ENCODE data around the gene SULT1C3.
"Not testable (repeated sequence)": the region's sequence is repeated elsewhere in the genome, so short reads cannot be mapped to it uniquely, and the experiment has no call there.

SULT1C3 gene

DNA sequence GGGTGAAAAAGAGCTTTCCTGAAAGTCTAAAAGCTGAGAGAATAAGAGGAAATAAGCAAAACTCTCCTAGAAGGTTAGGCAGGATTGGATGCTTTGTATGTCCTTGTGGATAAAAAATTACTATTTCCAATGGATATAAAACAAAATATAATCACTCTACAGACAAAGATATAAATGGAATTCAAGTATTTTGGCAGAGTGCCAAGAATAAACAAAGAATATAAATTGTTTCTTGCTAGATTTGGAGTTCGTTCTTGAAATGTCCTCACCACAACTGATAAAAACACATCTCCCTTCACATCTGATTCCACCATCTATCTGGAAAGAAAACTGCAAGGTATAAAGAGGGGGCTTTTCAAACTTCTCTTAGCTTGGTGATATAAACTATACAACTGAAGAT, 13.3 kb downstream of the SULT1C3 start:
- no peak for DNase-seq

DNA sequence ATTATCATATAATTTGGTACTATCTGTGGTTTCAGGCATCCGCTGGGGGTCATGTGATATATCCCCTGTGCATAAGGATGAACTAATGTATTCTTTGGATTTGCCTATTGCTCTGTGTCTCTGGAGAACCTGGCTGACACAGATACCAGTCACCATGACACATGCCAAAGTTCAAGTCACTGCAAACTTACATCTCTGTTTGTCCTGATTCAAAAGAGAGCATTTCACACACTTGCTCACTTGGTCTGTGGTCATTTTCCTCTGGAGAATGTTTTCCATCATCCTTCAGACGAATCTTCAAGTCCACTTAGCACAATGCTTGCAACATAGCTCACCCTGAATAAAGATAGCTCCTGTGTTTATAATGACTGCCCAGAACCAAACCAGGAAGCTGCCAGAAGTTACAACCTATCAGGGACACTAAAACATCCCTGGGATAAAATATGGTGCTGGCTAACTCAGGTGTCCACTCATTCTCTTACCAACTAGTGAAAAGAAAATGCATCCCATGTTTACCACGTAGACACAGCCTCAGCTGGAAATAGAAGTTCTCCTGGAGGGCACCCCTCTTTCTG, 18.1 kb downstream of the SULT1C3 start:
- DNase-seq = no peak

DNA sequence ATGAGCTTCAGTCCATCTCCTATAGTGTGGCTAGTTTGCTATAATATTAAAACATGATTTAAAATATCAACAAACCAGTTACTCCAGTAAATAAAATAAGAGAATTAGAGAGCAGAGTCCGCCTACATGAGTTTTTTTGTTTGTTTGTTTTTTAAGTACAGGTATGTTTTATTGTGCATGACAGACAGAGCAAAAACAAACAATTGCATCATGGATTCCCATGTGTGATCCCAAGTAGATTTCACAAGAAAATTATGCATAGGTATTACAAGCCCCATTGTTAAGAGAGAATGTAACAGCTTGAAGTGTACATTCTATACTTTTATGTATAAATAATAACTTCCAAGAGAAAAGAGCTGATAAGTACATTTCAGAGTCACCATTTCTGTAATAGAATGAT, 21.0 kb downstream of the SULT1C3 start:
- DNase-seq = no peak

DNA sequence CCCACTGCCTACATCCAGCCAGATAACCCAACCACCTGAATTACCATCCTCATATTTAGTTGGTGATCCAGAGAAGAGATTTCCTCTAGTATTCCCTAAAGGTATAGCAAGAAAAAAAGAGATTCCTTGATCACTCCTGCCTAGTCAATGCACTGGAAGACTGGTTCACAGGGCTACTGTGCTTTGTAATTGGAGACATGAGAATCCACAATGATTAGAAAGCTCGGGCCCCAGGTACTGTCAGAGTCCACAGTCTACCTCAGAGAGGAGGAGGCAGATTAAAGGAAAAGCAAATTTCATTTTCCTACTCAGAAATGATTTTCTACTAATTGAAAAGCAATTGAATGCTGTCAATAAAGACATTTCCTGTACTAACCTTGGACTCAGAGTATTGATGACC, 22.3 kb downstream of the SULT1C3 start:
- DNase-seq = no peak

DNA sequence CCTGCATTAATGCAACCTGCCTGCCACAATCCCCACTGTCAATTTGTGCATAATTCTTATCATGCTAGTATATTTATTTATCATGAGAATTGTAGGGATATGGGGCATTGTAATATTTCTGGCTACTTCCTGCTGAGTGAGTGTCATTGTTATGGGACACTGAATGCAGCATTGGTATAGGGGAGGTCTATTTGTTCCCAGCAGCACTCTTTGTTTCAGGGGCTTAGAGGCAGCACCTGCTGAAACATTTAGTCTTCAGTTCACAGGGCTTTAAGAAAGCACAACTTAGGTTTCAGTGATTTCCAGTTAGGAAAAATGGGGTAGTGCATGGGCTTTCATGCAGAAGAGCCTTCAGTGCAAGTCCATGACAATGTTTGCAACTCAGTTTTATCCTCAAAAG, 23.6 kb downstream of the SULT1C3 start:
- DNase-seq = no peak

DNA sequence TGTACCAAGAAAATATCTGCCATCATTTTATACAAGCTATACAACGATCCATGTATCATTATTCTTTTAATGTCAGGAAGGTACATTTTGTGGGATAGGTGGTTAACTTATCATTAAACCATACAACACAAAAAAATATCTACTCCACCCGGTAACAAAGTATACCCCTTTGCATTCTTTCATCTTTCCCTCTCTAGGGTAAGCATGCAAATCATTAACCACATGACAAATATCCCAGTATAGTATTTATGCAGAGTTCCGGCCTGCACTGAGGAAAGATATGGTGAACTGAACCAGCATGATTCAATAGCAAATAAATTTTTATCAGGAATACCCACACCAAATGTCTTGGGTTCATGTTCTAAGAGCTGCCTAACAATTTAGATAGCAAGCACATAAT, 26.4 kb downstream of the SULT1C3 start:
- DNase-seq = no peak

DNA sequence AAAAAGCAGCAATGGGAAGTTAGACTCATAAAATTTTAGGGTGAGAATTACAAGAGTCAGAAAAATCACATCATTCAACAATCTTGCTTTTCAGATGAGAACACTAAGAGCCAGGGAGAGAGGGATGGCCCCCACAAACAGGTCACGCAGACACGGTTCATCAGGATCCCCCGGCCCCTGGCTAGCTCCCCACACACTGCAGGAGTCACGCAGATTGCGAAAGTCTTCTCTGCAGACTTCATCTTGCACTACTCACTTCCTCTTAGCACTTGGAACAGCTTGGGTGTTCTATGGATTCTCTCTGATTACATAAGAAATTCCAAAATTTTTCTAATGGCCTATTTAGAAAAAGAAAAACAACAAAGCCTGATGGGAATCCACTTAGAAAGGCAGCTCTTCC, 27.3 kb downstream of the SULT1C3 start:
- no peak for DNase-seq

DNA sequence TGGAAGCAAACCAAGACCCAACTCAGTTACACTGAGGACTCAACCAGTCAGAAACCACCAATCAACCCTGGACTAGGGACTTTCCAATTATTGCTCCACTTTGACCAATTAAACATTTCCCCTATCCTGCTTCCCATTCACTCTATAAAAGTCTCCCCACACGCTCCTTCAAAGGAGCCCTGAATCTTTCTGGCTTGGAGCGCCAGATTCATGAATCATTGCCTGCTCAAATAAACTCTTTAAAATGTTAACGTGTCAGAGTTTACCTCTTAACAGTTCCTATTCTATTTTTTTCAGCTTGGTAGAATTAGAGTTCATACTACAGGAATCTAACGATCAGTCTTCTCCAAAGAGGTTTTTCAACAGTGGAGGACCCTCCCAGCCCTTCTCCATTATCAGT, 28.2 kb downstream of the SULT1C3 start:
- no peak for DNase-seq

DNA sequence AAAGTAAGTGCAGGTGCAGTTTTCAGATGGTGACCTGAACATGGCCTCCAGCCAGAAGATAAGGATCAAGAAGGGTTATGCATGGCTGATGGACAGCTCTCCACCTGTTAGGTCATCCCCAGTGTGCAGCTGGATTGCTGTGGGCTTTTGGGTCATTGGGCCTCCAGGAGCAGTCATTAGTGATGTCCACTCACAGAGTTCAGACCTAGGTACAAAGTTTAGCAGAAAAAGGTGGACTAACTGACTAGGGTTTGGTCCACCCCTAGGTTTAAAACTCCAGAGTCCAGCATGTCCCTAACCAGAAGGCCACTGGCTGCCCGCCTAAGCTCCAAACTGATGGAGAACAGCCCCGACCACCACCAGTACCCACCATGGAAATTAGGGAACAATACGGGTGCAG, 30.6 kb downstream of the SULT1C3 start:
- no peak for DNase-seq

DNA sequence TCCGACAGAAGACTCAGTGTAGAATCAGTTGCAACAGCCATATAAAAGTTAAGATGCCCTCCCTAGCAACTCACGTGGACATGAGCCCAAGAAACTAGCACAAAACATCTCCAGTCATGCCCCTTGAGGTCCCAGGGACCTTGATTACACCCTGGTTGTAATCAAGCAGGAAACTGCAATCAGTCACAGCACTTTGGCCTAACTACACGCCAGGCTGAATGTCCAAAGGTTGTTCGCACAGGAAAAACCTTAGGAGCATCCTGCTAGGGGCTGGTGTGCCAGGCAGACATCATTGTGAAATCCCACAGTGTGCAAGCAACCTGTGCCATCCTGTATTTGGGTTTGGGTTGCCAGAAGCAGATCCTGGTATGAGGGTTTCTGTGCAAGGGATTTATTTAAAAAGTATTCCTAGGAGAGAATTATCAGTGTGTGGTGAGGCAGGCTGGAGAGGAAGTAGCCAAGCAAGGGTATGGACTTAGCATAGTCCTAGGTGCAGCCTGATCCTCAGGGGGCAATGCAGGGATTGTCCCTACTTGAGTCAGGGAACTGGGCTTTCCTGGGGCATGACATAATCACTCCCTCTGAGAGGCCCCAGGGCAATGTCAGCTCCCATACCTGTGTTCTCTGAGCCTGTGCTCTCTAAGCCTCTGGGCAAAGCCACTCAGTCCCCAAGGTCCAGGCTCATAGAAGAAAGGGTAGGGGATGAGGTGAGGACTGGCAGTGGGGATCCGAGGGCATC, 31.2 kb downstream of the SULT1C3 start:
- no peak for DNase-seq

DNA sequence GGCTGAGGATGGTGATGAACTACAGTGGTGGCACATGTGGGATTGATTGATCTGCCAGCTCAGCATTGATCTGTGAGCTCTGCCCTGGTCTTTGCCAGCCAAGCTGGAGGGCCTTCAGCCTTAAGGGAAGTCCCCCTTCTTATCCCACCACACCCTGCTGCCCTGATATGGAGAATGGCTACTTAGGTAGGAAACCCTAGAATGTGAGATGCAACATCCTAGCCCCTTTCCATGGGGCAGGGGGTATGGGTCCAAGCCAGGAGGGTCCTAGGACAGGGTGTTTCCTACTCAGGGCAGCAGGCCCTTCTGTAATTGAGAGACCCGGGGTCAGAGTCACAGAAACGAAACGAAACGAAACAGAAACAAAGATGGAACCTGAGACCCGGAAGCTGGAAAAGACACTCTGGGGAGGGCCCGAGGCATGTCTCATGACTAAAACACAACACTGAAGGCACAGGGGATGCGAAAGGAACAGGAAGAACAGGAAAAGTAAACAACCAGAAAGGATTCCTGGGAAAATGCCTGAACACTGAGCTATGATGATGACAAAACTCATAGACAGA, 32.0 kb downstream of the SULT1C3 start:
- no peak for DNase-seq

DNA sequence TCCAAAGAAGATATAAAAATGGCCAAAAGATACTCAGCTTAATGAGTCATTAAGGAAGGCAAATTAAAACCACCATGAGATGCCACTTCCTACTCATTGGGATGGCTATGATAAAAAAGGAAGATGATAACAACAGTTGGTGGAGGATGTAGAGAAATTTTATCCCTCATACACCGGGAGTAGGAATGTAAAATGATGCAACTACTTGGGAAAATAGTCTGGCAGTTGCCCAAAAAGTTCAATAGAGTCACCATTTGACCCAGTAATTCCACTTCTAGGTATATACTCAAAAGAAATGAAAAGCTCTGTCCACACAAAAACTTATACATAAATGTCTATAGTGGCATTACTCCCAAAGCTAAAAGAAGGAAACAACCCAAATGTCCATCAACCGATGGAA, 38.9 kb downstream of the SULT1C3 start:
- DNase-seq = no peak

DNA sequence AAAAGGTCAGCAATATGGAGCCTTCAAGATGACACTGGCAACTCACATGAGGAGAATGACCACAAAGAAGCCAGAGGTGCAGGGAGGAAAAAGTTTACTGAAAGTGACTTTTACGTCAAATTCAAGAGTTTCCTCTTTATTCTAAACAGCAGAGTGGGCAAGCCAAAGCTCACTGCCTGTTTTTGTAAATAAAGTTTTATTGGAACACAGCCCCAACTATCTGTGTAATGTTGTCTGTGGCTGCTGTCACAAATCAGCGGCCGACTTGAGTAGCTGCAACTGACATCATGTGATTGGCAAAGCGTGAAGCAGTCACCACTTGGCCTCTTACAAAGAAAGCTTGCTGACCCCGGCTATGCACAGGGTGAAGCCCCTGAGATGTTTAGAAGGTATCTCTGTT, 39.7 kb downstream of the SULT1C3 start:
- no peak for DNase-seq

DNA sequence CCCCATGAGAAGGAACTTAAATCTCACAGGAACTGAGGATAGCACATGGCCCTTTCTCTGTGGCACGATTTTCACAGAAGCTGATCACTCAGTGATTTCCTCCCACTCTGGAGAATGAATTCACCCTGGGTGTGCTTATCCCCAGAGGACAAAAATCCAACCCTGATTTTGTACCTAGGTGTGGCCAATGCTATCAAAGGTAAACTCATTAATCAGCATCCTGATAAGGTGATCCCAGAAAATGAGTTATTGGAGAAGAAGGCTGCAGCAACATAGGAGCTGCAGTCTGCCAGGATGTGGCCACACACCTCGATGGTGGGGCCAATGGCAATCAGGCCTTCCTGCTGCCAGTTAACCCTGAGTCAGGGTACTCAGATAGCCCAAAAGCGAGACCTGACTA, 40.7 kb downstream of the SULT1C3 start:
- no peak for DNase-seq

DNA sequence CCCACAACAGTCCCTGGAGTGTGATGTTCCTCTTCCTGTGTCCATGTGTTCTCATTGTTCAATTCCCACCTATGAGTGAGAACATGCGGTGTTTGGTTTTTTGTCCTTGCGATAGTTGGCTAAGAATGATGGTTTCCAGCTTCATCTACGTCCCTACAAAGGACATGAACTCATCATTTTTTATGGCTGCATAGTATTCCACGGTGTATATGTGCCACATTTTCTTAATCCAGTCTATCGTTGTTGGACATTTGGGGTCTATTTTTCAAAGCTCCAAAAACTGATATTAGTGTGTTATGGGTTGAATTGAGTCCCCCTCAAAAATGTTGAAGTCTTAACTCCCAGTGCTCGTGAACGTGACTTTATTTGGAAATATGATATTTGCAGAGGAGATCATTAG, 44.8 kb downstream of the SULT1C3 start:
- DNase-seq = not testable (repeated sequence)

DNA sequence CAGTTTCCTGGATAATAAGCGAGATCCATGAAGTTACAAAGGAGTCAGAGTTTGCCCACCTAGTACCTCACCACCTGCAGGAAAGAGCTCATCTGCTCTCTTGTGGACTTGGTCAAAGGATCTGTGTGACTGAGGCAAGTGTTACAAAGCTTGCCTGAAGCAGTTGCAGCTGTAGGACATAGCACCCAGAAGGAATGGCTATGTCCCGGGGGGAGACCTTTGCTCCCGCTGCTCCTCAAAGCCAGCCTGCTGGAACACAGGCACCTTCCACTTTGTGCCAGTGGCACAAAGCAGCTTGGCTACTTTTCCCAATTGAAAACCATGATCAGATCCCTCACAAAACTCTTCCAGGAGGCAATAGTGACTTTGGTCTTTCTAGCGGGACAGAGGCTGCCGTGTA, 45.8 kb downstream of the SULT1C3 start:
- no peak for DNase-seq

DNA sequence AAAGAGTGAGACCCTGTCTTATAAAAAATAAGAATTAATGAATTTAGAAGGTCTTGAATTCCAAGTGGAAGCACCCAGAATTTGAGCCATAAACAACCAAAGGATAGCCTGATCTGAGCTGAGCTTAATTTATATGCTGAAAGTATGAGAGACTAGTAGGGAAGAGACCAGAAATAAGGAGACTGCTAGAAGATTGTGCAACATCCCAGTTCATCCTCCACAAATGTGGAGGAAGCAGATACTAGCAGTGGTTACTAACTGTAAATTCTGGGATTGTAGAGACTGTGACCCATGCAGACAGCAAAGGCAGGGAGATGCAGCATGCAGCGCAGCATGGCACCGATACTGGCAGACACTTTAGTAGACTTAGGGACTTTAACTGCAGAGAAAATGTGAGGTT, 47.4 kb downstream of the SULT1C3 start:
- no peak for DNase-seq

DNA sequence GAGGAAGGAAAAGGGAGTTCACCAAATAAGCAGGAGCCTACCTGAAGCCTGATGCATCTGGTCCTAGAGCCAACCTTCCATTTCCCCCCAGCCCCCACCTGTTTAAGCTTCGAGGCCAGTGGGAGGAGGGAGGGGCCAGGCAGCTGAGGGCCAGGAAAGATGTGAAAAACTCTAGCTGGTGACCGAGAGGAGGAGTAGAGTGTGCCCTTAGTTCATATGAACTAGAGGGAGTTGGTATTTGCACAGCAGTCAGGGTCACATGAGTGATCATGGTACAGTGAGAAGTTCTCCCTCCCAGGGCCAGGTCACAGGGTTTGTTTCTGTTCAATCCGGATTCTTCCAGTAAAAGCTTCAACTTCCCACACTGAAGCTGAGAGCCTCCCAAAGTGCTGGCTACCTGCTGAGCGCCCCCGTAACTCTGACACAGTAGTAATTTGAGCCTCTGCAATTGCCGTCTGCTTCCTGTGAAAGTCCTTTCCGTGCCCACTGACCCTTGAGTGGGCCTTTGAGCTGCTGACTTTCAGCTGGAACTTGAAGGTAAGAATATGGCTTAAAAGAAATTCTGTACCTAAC, 48.9 kb downstream of the SULT1C3 start, which contains the start of gene SULT1C2:
Gene SULT1C2 (plus strand): TSS at position 362 of the 573 bp plus-strand sequence. CDS start 4,773 bp downstream, outside the sequence.
- no peak for DNase-seq

DNA sequence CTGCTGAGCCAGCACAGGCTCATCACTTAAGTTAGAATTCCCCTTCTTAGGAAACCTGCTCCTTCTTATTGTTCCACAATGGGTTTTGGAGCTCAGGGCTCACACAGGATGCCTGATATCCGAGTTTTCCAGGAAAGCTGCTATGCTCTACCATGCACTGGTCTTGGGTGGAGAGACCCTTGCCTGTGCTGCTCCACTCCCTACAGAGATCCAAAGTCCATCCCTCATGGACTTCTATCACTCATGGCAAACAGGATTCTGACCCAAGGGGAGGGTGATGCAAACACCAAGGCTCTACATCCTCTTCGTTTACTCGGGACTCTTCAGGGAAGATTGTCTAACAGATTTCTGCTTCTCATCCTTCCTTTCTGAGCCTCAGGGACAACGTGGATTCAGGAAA, 54.1 kb downstream of the SULT1C3 start:
- no peak for DNase-seq

DNA sequence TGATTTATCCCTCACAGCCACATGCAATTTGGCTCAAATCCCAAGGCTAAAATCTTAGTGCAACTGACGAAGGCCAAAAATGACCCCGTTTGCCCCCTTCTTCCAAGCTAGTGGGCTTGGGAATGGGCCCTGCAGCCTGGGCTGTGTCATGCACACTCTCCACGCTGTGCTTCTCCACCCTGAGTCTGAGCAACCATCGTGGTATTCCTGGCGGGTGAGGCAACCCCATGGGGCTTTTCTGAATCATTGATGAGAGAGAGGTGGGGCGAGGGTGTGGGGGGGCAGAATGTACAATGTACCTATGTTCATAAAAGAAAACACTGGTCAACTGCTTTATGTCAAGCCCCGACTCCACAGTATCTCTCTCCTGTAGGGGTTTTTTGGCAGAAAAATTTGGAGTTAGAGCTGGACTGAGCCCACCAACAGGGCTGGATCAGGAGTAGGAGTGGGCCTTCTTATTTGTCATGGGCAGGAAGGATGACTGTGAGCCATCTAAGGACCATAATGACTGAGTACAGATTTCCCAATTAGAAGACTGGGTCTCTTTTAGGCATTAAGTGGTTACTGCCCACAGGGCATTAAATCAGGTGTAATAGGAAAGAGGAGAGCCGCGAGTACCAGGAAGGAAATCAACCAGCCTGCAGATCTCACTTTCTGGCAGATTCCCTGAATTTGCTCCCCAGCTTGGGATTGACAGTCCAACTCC, 57.8 kb downstream of the SULT1C3 start:
- no peak for DNase-seq

DNA sequence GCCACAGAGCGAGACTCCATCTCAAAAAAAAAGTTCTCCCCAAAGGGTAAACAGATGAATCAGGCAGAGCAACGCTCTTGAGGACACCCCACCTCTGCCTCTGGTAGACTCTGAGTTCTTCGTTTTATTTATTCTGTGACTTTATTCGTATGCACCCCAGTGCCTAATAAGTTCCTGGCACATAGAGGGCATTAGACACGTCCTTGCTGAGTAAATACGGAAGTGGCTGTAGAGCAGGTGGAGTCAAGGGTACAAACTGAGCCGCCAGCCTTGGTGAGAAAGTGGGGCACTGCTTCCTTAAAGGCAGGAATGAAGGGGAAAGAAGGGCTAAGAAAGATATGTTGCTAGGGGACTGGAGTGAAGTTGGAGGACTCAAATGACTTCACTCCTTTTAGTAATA, 61.8 kb downstream of the SULT1C3 start:
- no peak for DNase-seq

DNA sequence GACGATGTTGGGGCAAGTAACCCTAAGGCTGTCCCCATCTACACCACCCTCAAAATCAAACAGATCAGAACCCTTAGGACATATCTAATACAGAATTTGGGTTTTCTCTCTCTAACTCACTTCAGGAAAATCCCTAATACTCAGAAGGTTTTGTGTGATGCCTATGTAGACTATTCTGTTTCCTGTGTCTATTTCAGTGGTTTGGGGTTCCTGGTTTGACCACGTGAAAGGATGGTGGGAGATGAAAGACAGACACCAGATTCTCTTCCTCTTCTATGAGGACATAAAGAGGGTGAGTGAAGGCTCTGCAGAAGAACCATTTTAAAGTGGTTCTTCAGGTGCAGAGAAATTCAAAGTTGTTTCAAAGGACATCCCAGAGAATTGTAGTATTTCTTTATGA, 65.2 kb downstream of the SULT1C3 start:
- no peak for DNase-seq

DNA sequence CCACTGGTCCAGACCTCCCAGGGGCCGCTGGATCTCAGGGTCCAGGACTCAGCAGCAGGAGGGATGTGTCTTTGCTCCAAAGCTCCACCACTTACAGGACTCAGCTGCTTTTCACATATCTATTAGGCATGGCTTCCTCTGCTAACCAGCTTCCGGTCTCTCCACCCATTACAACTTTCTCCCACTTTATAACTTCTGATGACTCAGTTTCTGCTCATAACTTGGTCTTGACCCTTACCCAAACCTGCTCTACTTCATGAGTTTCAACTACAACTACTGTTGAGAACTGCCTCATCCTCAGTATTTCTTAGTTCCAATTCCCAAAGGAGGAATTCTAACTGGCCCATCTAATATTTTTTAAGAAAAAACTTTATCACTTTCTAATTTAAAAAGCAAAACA, 66.1 kb downstream of the SULT1C3 start:
- no peak for DNase-seq

DNA sequence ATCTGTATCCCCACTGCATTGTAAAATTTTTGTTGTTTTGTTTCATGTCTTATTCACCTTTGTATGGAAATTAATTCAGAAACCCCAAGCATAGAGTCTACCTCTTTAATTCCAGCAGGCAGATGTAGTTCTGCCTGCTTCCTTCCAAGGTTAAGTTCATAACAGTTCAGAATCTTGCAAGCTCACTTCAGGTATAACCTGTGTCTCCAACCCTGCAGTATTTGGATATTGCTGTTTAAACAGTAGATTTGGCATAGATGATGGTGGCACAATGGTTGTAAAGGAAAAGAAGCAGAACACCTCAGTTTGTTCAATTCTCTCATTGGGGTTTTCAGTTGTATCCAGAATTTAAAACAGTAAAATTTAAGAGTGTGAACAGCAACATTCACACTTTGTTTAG, 70.1 kb downstream of the SULT1C3 start:
- no peak for DNase-seq
